H7 (cell line): ENCODE results near the gene PARK7. TPM values are rescaled to one million over a fixed set of nuclear protein-coding genes. Genes with fewer than 3 reads are reported as not detected.

Source experiments
- DNase-seq: peaks from one replicate; pipeline ENCODE4 v3.0.0; 2012
- H3K27me3 ChIP-seq: 2 replicates; pipeline ENCODE4 v1.6.0; 2011; ENCODE audit warnings: mild to moderate bottlenecking, low read length; ENCODE audit not compliant: control insufficient read depth, insufficient read depth
- H3K36me3 ChIP-seq: replicated peaks from 2 replicates; pipeline ENCODE4 v1.5.1; 2011; ENCODE audit warnings: low read length; ENCODE audit not compliant: control insufficient read depth, insufficient read depth
- H3K4me3 ChIP-seq: 2 replicates; pipeline ENCODE4 v1.5.1; 2011; ENCODE audit warnings: low read depth, mild to moderate bottlenecking, control low read depth, low read length, moderate library complexity; ENCODE audit not compliant: insufficient read depth
- total RNA-seq: library from RNA; depleted of rRNA; stranded (reverse); fragments of >200 nt; shearing (Covaris generic); gene quantifications from 2 replicates; pipeline ENCODE4 v1.2.3, GENCODE V29; 2014

Gene PARK7
- total RNA-seq, 1 experiment from 2014 or later: 298 TPM

DNA sequence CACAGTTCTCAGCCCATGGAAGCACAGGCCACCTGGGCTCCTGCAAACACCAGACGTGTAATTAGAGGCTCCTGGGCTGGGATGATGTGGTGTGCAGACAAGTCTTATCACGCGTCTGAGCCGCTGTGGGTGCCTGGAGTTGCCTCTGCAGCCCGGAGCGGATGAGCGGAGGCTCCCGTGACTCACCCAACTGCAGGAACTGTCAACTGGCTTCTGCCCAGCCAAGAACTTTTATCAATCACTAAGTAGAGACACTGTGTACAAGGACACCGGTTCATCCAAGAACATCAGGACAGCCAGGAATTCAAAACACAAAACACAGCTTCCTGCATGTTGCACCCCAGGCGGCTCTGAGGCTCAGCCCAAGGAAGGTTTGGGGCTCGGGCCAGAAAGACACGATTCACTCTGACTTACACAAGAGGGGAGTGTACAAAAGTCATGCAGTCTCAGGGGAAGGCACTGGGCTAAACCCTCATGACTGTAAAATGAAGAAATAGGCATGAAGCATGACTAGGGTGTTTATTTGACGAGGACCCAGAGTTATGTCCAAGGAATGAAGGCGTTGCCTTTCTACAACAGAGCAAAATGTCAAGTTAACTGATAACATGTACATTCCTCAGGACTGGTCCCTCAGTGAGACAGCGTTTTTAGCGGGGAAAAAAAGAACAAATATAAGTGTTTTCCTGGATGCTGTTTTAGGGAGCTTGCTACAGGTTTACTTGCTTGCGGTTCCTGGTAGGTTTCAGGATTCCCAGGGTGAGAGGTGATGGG, 43.5 kb downstream of the PARK7 start:
- Histone ChIP-seq H3K36me3 (no peaks in the 10 kb centered on the region), H3K4me3 (no peak overlapping the region), H3K27me3 (no peaks in the 10 kb centered on the region)
- DNase-seq: no peak

DNA sequence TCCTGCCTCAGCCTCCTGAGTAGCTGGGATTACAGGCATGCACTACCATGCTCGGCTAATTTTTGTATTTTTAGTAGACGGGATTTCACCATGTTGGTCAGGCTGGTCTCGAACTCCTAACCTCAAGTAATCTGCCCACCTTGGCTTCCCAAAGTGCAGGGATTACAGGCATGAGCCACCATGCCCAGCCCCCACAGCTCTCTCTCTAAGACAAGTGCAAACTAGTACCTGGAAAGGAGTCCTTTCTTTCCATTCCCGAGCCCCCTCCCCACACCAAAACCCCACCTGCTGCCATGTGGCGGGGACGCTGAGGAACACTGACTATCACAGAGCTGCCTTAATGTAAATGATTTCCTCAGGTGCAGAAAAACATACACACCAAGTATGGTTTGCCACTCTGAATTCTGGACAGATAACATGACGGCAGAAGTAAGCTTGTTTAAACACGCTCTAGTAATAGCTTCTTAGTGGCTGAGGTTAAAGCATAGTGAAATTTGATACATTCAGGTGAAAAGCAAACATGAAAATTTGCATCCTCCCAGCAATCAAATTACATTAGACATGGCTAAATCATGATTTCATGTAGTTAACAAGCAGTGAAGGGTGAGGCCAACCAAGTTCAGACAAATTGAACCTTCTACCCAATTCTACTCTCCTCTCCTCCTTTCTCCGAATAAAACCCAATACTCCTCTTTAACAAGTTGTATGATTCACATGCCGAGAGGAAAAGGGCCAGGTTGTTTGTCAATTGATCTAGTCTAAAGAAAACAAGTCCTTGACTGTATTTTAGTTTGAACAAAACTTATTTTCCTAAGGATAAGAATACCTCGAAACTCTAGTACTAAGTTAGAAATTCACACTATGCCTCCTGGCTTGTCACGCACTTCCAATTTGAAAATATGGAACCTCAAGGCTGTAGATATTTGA, 44.8 kb downstream of the PARK7 start:
- DNase-seq: no peak
- no peak overlapping the region for H3K4me3 ChIP-seq
- no peaks in the 10 kb centered on the region for H3K27me3 ChIP-seq
- H3K36me3 ChIP-seq: peaks cover 4% of the 10 kb centered on the region

DNA sequence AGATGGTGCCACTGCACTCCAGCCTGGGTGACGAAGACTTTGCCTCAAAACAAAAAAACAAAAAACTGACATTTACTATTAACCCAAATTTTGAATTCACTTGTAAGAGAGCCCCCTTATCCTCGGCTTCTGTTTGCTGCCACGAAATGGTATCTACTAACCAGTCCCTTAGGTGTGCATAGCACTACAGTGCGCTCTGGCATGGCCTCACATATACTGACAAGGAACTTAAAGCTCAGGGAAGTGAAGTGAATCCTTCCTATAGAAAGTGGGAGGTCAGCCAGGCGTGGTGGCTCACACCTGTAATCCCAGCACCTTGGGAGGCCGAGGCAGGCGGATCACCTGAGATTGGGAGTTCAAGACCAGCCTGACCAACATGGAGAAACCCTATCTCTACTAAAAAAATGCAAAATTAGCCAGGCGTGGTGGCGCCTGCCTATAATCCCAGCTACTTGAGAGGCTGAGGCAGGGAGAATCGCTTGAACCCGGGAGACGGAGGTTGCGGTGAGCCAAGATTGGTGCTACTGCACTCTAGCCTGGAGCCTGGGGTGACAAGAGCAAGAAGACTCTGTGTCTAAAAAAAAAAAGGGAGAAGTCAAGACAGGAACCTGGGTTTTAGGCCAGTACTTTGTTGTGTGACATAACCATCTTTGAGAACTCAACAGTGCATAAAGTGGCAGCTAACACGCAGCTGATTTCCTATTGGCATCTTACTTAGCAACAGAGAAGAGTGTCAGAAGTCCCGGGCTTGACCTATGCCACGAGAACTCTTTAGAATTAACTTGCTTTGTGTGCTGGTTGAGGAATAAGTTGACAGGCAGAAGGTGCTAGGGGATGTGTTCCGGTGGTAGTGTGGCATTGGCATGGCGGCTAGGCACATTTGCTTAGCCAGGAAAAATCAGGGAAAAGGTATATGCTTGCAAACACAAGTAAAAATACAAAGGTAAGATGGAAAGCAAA, 47.8 kb downstream of the PARK7 start:
- Histone ChIP-seq H3K4me3 (no peak overlapping the region), H3K27me3 (no peaks in the 10 kb centered on the region), H3K36me3 (peaks cover 21% of the 10 kb centered on the region)
- DNase-seq: no peak

DNA sequence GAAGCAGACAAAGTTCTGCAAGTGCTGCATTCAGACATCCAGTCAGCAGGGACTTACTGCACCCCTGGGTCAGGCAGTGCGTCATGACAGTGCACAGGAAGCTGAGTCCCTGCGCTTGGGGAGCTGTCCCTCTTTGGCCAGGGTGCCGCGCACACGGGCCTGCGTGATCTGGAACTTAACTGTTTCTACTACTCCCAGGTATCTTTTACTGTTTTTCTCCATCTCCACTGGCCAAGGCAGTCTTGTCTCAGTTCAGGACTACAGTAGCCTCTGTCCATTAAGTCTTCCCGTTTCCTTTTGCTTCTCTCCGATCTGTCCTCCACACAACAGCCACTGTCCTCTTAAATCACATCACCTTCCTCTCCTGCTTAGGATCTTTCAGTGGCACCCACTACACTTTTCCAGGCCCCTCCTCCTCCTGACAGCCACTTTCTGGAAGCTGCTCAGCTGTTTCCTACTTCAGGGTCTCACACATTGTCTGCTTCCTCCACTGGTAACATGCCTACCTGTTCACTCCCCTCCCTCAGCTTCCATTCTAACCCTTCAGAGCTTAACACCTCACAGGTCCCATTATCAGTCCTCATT, 48.7 kb downstream of the PARK7 start:
- Histone ChIP-seq H3K4me3 (no peak overlapping the region), H3K36me3 (peaks cover 26% of the 10 kb centered on the region), H3K27me3 (no peaks in the 10 kb centered on the region)
- DNase-seq: no peak

DNA sequence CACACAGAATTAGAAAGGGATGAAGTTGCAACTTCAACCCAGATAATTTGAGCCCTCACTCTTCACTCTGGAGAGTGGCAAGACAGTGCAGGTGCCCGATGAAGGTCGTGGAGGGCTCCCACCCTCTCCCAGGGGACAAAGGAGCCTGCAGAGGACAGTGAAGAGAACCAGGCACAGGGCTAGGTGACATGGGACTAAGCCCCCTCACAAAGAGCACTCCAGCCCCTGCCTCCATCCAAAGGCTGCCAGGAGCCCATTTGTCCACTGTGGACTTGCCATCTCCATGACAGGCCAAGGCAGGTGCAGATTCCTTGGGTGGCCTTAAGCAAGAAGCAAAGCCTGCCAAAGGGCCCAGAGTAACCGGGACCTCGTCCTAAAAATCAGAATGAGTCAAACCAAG, 49.5 kb downstream of the PARK7 start:
- no peaks in the 10 kb centered on the region for H3K27me3 ChIP-seq
- H3K36me3 ChIP-seq: peaks cover 28% of the 10 kb centered on the region
- DNase-seq: no peak
- H3K4me3 ChIP-seq: no peak overlapping the region

DNA sequence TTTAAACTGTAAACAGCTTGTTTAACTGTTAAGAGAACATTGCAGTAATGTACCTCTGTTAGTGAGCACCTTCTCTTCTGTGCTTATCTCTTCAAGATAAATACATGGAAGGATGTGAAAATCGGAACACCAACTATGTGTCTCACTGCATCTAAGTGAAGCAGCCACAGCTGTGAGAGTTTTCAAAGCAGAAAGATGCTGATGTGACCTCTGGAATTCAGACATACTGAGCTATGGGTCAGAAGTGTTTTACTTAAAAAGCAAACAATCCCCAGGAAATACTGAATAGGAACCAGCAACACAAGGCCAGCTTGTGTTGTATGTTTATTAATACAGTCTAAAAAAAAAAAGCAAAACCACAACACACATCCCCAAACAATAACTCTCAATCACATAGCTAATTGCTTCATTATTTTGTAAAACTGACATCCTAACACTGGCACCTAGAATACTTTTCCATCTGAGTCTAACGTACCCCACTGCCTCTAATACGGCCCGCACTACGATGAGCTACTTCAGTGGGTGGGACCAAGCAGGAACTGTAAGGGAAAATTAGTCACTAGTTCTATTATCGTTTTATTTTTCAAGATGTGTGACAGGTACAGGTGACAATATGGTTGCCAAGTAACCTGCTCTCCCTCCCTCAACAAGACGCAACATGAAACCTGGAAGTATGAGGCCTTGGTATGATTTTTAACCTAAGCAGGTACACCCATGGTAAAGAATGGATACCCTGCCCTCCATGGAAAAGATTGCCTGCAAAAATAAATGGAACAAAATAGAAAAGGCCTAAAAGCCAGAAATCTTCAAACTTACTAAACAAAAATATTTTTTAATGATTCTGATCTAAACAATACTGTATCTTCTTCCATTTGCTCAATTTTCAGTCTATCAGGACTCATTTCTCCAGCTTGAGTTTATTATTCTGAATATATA, 50.7 kb downstream of the PARK7 start:
- Histone ChIP-seq H3K4me3 (no peak overlapping the region), H3K27me3 (no peaks in the 10 kb centered on the region), H3K36me3 (peaks cover 28% of the 10 kb centered on the region)
- DNase-seq: no peak

DNA sequence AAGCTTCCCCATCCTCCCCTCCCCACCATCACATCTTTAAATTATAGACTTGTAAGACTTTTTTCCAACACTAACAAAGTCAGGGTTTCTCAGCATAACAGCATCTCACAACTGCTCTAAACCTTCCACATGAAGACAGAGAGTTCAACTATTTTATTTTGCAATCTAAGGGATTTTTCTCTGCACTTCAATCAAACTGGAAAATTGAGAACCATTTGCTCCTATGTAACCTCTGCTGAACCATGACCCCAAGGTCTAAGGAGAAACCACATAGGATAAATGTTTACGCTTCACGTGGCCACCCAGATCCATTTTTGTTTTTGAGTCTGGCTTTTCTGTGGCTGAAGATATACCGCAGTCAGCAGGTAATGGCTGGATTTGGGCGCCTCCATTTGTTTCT, 51.4 kb downstream of the PARK7 start:
- no peak for DNase-seq
- no peak overlapping the region for H3K4me3 ChIP-seq
- no peaks in the 10 kb centered on the region for H3K27me3 ChIP-seq
- H3K36me3 ChIP-seq: peaks cover 28% of the 10 kb centered on the region

DNA sequence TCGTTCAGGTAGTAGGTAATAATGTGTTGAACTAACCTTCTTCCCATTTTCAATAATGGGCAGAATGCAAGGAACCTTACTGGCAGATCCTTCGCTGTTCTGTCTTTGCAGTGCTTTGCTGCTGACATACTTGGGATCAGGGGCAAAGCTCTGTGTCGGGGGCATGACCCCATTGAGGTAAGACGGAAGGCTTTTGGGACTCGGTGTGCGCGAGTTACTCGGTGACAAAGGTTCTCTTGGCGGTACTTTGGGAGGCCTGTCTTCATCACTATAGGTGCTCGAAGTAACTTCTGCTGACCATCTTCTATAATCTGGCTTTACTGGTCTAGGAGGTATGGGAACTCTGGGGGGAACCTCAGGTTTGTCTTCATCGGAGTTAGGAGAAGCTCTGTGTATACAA, 51.9 kb downstream of the PARK7 start:
- DNase-seq: no peak
- H3K4me3 ChIP-seq: no peak overlapping the region
- peaks cover 28% of the 10 kb centered on the region for H3K36me3 ChIP-seq
- no peaks in the 10 kb centered on the region for H3K27me3 ChIP-seq

DNA sequence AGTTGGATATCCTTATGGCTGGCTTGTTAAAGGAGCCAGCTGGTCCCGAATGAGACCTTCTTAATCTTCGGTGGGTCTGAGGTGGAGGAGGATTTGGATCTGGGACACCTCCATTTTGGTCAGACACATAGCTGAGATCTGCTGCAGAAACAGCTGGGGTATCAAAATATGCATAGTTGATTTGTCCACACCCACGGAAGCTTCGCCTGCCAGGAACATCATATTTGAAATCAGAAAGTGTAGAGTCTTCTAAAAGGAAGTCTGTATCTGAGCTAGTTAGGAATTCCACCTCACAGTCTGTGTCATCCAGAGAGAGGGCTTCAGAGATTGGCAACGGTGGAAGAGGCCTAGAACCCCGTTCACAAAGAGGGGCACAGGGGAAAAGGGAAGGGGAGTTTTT, 52.3 kb downstream of the PARK7 start:
- H3K27me3 ChIP-seq: no peaks in the 10 kb centered on the region
- peaks cover 28% of the 10 kb centered on the region for H3K36me3 ChIP-seq
- no peak overlapping the region for H3K4me3 ChIP-seq
- DNase-seq: no peak

DNA sequence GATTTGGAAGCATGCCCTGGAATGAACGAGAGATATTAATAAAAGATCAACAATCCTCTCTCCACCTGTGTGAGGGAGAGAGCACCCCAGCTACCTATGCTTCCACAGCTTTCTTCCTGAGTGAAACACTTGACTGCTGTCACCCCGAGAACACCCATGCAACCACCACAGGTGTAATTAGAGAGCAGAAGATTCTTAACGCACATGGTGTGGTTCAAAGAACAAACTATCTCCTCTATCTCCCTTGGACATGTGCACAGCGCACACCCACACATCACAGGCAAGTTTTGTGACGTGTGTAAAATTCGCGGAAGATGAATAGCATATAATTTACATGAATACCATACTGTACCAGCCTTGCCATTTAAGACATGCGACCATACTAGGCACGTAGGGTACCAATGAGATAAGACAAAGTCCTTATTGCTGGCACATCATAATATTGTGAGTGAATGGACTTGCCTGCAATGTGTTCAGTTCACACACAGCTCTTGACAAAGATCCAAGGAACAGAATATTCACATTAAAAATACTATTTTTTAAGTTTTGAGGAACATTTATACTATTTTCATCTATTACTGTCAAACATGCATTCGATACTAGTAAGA, 53.0 kb downstream of the PARK7 start:
- Histone ChIP-seq H3K4me3 (no peak overlapping the region), H3K36me3 (peaks cover 28% of the 10 kb centered on the region), H3K27me3 (no peaks in the 10 kb centered on the region)
- DNase-seq: no peak

DNA sequence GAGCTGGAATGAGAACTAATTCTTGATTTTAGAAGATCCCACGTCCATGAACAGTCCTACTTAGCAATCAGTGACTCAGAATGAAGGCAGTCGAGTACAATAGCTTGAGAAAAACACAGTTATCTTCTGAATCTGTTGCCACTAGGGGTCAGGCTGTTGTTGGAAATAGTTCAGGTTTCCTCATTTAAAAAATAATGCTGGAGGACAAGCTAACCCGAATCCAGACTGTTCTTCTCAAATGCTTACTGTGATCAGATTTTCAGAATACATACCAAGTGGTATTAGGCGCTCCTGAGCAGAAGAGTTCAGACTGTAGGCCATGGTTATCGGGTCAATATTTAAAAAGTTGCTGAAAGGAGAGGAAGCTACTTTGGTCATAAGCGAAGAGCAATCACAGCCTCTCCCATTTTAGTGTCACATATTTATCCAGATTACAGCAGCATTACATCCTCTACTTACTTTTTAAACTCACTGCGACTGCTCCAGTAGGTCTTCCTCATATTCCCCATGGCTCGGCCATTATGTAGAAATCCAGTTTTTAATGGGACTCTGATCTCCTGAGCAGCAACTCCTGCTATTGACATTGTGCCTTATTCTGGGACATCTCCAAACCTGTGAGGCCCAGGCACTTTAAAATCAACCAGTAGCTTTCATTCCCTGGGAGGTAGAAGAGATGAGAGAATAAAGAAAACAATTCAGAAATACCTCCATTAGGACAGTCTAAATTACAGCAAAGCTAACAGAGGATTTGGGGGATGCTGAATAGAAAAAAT, 53.7 kb downstream of the PARK7 start:
- DNase-seq: peak; percentile 63
- Histone ChIP-seq H3K4me3 (no peak overlapping the region), H3K36me3 (peaks cover 28% of the 10 kb centered on the region), H3K27me3 (no peaks in the 10 kb centered on the region)

DNA sequence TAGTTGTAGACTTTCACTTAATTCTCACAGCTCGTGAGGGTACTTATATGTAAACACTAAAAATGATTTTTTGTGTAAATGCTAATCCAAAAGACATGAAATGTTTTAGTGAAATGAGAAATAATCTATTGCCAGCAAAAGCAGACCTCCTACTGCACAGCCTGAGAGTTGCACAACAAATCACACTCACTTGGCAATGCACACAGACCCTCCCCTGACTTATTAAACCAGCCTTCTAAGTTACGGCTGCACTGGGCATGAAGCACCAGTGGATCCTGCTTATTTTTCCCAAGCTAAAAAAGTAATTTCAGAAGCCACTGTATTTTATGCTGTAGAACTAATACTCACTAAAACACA, 54.3 kb downstream of the PARK7 start:
- H3K36me3 ChIP-seq: peaks cover 28% of the 10 kb centered on the region

More for the DNA sequence above, 54.3 kb downstream of the PARK7 start:
- H3K27me3 ChIP-seq: no peaks in the 10 kb centered on the region
- no peak overlapping the region for H3K4me3 ChIP-seq
- DNase-seq: no peak
